ENCODE data around the gene AP2B1. TPM values are rescaled to one million over a fixed set of nuclear protein-coding genes. Genes with fewer than 3 reads are reported as not detected.

Gene AP2B1
- total and polyA plus RNA-seq, 10 donors: 16.7 to 144 (median 90.7) TPM

DNA sequence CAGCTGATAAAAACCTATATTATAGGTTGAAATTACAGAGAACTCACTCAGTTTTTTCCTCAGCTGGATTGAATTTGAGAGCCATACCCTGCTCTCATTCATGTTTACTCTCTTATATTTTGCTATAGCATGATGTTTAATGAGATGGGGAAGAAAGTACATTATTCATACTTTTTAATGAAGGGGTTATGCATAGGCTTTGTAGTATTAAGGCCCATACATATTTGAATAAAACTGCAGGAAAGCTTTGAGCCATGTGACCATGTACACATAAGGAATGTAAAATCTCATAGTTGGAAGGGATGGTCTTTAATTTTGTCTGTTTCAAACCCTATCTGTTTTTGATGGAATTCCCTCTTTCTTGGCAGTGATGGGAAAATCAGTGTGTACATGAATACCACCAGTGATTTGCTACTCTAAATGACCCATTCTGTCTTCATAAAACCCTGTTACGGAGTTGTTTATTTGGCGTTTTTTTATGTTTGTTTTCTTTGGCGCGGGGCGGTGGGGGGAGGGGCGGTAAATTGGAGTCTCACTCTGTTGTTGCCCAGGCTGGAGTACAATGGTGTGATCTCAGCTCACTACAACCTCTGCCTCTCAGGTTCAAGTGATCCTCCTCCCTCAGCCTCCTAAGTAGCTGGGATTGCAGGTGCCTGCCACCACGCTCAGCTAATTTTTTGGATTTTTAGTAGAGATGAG lies 105.5 kb downstream of the AP2B1 start:
- no peak overlapping the region for H3K27ac ChIP-seq
- no peak for DNase-seq

DNA sequence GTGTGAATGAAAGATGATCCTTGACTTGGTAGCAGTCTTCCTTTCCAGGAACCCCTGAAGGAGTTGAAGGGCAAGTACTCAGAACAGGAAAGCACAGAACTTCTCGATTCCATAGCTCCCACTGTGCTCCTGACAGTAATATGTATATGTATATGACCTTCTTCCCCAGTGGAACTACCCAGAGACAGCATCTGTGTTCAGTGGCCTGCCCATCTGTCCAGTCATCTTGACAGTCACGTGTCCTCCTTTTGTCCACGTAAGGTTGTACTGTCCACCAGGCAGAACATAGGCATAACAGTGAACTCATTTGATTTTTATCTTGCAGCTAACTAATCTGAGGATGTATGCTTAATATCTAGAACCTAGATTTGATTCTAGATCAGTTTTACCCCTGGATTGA lies 106.5 kb downstream of the AP2B1 start:
- DNase-seq: no peak
- no peak for TF ChIP-seq CTCF (IDR thresholded peaks at IDR 0.05 in 8 of 11, conservative IDR thresholded peaks at IDR 0.05 in 3 of 11)
- Histone ChIP-seq H3K27ac (no peak overlapping the region), H3K9me3 (peaks cover 0 to 3% (median 0%) of the 10 kb centered on the region in 8 donors), H3K27me3 (replicated peaks in 1 of 7) (no peaks in the 10 kb centered on the region), H3K4me1 (peaks cover 0 to 5% (median 0%) of the 10 kb centered on the region in 6 donors), H3K36me3 (peaks cover 0 to 97% (median 62%) of the 10 kb centered on the region in 6 donors), H3K4me3 (no peak overlapping the region)
- intact Hi-C loops (cut with DNase I; ENCODE audit: low total_unique reads): no loop called here
- 82 to 100% (median 94%) methylated on average over 3 of the region's 3 CpGs for WGBS, 5 donors

More for the DNA sequence above, 105.5 kb downstream of the AP2B1 start:
- peaks cover 0 to 99% (median 68%) of the 10 kb centered on the region in 6 donors for H3K36me3 ChIP-seq
- no peak for TF ChIP-seq POLR2AphosphoS5 (IDR thresholded peaks at IDR 0.05)
- TF ChIP-seq CTCF (IDR thresholded peaks at IDR 0.05 in 8 of 11, conservative IDR thresholded peaks at IDR 0.05 in 3 of 11): no peak
- no peak for TF ChIP-seq POLR2A (IDR thresholded peaks at IDR 0.05)
- no peaks in the 10 kb centered on the region for H3K27me3 ChIP-seq (replicated peaks in 1 of 7)
- H3K9me3 ChIP-seq: peaks cover 0 to 3% (median 0%) of the 10 kb centered on the region in 8 donors
- H3K4me3 ChIP-seq: no peak overlapping the region
- WGBS, 5 donors: 86 to 96% (median 91%) methylated on average over 7 of the region's 7 CpGs
- peaks cover 0 to 5% (median 0%) of the 10 kb centered on the region in 6 donors for H3K4me1 ChIP-seq
- intact Hi-C loops (cut with DNase I; ENCODE audit: low total_unique reads): no loop called here

- H3K9me3 ChIP-seq: peaks cover 0 to 3% (median 0%) of the 10 kb centered on the region in 8 donors
- TF ChIP-seq POLR2AphosphoS5 (IDR thresholded peaks at IDR 0.05) (no peak), POLR2A (IDR thresholded peaks at IDR 0.05) (no peak), CTCF (IDR thresholded peaks at IDR 0.05 in 8 of 11, conservative IDR thresholded peaks at IDR 0.05 in 3 of 11) (no peak)
- WGBS, 5 donors: 88 to 96% (median 94%) methylated on average over 2 of the region's 2 CpGs
Measured at GRCh38 chr17:35694906-35695305, 107.8 kb downstream of the AP2B1 start.

GRCh38 chr17:35695613-35696012 lies 108.5 kb downstream of the AP2B1 start:
- Histone ChIP-seq H3K4me1 (peaks cover 0 to 5% (median 0%) of the 10 kb centered on the region in 6 donors), H3K36me3 (peaks cover 0 to 92% (median 44%) of the 10 kb centered on the region in 6 donors), H3K9me3 (no peaks in the 10 kb centered on the region), H3K27ac (no peak overlapping the region), H3K27me3 (replicated peaks in 1 of 7) (no peaks in the 10 kb centered on the region), H3K4me3 (no peak overlapping the region)
- intact Hi-C loops (cut with DNase I; ENCODE audit: low total_unique reads): no loop called here
- TF ChIP-seq CTCF (IDR thresholded peaks at IDR 0.05 in 8 of 11, conservative IDR thresholded peaks at IDR 0.05 in 3 of 11) (no peak), POLR2A (IDR thresholded peaks at IDR 0.05) (no peak), POLR2AphosphoS5 (IDR thresholded peaks at IDR 0.05) (no peak)
- 75 to 90% (median 84%) methylated on average over 2 of the region's 2 CpGs for WGBS, 5 donors
- no peak for DNase-seq

More at GRCh38 chr17:35694906-35695305, 107.8 kb downstream of the AP2B1 start:
- Histone ChIP-seq H3K27me3 (replicated peaks in 1 of 7) (no peaks in the 10 kb centered on the region), H3K36me3 (peaks cover 0 to 92% (median 50%) of the 10 kb centered on the region in 6 donors), H3K27ac (no peak overlapping the region), H3K4me3 (no peak overlapping the region), H3K4me1 (peaks cover 0 to 5% (median 0%) of the 10 kb centered on the region in 6 donors)
- no peak for DNase-seq
- intact Hi-C loops (cut with DNase I; ENCODE audit: low total_unique reads): no loop called here

All from spleen (tissue), 11 donors.